H54 (cell line): ENCODE data around the gene SPINT3.

Source experiments
- DNase-seq: peaks from one replicate; pipeline ENCODE4 v3.0.0; 2011; ENCODE audit warnings: low spot score, mixed read lengths; ENCODE audit not compliant: insufficient read length
- FAIRE-seq: peaks from 3 replicates; lab custom pipeline; 2011; peaks lifted over from hg19 to GRCh38; lab: Jason Lieb, UNC
- POLR2A ChIP-seq: IDR thresholded peaks from 2 replicates; pipeline ENCODE4 v1.6.1; 2011; ENCODE audit warnings: low read depth, mild to moderate bottlenecking, low read length

SPINT3 gene

DNA sequence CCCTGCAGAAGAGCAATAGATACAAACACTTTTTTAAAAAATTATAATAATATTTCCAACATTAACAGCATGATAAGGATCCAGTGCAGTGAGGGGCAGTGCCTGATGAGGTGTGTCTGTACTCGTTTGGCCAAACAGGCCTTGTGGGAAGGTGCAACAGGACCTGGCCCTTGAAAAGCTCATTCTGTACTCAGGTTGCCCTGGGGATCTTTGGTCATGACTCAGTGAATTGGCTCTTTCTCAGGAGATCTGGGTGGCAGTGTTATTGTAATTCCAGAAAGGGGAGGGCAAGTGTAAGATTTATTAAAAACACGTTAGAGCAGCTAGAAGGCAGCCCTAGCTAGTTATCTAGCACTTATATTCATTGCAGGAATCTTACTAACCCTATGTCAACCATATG is 2.9 kb upstream of the SPINT3 start:
- no peak for FAIRE-seq

DNA sequence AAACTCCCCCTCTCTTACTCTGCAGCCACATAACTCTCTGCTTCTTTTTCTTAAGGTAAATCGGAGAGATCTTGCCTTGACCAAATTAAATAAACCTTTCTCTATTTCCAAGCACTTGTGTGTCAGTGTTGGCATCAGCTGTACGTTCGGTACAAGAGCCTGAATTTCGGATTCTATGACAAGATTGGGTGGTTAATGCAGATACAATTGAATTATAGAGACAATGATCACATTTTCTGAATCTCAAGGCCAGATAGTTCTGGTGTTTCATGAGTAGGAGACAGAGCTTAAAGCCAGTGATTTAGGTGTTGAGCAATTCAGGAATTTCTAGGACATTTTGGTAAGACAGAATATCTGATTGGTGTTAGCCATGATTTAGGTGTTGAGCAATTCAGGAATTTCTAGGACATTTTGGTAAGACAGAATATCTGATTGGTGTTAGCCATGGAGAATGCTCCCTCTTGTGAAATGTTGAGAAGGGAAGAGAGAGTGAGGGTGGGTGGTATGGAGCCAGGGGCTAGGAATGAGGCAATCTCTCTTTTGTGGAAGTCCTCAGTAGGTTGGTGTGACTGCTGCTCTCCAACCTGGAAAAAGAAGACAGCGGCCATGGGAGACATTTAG is 5.1 kb downstream of the SPINT3 start:
- FAIRE-seq (no peak), DNase-seq (no peak)
- TF ChIP-seq POLR2A: no peak

More for the DNA sequence above, 2.9 kb upstream of the SPINT3 start:
- no peak for TF ChIP-seq POLR2A
- DNase-seq: no peak

- TF ChIP-seq POLR2A: no peak
- FAIRE-seq (no peak), DNase-seq (no peak)
These were observed 6.3 kb downstream of the SPINT3 start for GRCh38 chr20:45509091-45509490.

DNA sequence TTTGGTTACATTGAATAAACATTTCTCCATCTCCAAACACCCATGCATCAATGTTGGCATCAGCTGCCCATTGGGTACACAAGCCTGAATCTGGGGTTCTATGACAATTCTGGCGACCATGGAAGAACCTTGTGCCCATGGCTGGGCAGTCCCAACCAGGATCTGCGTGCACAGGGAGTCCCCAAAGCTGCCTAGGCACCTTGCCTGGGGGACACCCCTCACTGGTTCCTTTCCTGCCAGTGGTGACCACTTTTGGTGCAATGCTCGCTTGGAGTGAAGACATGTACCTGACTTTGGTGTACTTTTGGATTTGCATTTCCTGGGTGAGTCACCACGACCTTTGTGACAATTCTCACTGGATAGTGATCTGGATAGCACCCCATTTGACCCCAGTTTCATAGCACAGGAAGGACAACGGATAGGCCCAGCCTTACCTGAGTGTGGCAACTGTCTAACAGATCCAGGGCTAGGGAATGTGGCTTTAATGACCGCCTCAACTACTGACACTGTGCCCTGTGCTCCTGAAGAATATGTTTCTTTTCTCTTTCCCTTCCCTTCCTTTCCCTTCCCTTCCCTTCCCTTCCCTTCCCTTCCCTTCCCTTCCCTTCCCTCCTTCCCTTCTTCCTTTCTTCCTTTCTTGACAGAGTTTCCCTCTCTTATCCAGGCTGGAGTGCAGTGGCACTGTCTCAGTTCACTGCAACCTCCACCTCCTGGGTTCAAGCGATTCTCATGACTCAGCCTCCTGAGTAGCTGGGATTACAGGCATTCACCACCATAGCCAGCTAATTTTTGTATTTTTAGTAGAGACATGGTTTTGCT is 7.1 kb downstream of the SPINT3 start:
- TF ChIP-seq POLR2A: no peak
- FAIRE-seq (no peak), DNase-seq (no peak)

GRCh38 chr20:45507011-45507820 is 8.2 kb downstream of the SPINT3 start:
- DNase-seq: no peak
- no peak for TF ChIP-seq POLR2A
- no peak for FAIRE-seq

GRCh38 chr20:45506398-45506797 is 9.0 kb downstream of the SPINT3 start:
- DNase-seq (no peak), FAIRE-seq (no peak)
- no peak for TF ChIP-seq POLR2A

GRCh38 chr20:45503403-45503802 is 12.0 kb downstream of the SPINT3 start:
- no peak for DNase-seq
- no peak for TF ChIP-seq POLR2A
- FAIRE-seq: no peak

DNA sequence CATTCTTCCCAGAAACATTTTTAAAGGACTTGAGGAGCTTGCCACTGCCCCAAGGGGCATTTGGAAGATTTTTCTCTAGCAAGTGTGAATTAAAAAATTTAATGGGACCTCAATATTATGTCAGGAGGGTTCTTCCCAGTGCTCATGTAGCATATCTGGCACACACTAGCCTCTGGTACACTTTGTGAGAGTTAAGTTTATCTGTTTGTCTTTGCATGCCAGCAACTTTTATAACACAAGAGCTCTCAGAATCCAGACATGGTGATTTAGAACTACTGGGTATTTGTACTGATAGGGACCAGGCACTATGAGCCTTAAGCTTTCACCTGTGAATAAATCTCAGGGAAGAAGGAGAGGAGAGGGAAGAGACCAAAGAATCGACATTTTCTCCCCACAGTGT is 12.9 kb downstream of the SPINT3 start:
- TF ChIP-seq POLR2A: no peak
- no peak for DNase-seq
- no peak for FAIRE-seq

DNA sequence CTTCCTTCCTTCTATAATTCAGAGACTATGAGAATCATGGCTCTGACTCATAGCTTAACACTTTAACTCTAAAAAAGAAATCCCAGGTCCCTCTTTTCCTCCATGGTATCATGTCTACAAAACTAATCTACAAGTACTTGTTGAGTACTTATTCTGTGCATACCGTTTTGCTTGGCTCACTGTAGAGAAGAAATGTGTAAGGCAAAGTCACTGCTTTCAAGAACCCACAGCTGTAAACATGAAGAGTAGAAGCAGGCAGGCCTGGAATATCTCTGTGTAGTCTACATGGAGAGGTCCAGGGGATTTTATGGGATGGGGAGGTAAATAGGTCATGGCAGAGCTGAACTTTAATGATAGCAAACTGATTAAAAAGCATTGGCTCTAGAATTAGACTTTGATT is 13.8 kb downstream of the SPINT3 start:
- FAIRE-seq (no peak), DNase-seq (no peak)
- TF ChIP-seq POLR2A: no peak

GRCh38 chr20:45500022-45500421 is 15.4 kb downstream of the SPINT3 start:
- no peak for TF ChIP-seq POLR2A

DNA sequence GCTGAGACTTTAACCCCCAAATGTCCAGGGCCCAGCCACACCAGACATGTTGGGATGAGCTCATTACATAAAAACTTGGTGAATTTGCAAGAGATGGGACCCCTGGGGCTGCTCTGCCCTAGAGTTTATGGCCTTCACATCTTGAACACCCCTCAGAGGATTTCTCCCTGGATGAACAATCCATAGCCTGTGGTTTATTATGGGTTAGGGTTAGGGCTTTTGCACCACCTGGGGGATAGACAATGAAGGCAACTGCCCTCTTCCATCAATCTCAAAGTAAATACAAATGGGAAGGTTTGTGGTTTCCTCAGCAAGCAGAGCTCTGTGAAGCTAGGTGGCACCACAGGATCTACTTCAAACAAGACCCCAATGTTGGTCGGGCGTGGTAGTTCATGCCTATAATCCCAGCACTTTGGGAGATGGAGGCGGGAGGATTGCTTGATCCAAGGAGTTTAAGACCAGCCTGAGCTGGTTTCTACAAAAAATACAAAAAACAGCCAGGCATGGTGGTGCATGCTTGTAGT is 17.4 kb downstream of the SPINT3 start:
- no peak for TF ChIP-seq POLR2A
- DNase-seq (no peak), FAIRE-seq (no peak)

More at GRCh38 chr20:45500022-45500421, 15.4 kb downstream of the SPINT3 start:
- DNase-seq: no peak
- FAIRE-seq: no peak

DNA sequence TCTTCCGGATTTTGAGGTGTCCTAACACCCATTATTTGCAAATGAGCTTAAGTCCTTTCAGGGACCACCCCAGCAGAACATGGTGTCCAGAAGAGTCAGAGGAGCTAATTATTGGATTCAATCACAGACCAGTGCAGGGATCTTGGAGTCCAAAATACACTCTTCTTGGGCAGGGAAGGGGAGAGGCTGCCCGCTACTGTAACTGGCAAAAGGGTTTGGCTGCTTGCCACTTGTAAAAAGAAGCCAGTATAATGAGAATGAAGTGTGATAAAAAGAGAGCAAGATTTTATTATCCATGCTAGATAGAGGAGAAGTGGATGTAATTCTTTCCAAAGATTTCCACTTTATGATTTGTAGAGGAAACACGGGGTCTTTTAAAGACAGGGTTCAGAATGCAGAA is 19.3 kb downstream of the SPINT3 start:
- no peak for FAIRE-seq
- no peak for TF ChIP-seq POLR2A
- no peak for DNase-seq

DNA sequence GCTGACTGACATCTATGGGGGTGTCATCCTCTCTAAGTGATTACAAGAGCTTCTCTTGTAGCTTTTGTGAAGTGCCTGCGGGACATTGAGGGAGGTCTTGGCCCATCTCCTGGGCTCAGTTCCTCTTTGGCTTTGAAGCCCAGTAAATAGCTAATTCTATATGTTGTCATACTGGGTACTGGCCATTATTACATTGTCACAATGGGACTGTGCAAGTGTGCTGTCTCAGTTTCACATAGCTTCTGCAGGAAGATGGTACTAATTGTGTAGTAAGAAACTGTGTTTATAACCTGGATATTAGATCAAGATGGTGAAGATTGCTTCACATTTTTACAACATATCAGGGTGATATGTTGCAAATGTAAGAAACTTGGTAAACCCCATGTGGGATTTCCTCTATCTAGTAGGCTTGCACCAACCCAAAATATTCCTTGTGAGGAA is 19.9 kb downstream of the SPINT3 start:
- DNase-seq (no peak), FAIRE-seq (no peak)
- no peak for TF ChIP-seq POLR2A

GRCh38 chr20:45489083-45489531 is 26.3 kb downstream of the SPINT3 start:
- DNase-seq (no peak), FAIRE-seq (no peak)
- no peak for TF ChIP-seq POLR2A
